Measurements from ENCODE around the gene TIMM17B.
A peak's percentile ranks its signal among the peaks of the same experiment; 100 is the strongest.

Gene TIMM17B

GRCh38 chrX:48897625-48898306 is at the start of gene TIMM17B, which contains the start of gene PQBP1:
TSS of gene TIMM17B (minus strand) at chrX:48897768. CDS start at chrX:48897749, 19 bp downstream.
TSS of gene PQBP1 (plus strand) at chrX:48897930. CDS start at chrX:48898510, 580 bp downstream.
- peaks cover 16% of the 10 kb centered on the region for H3K27me3 Mint-ChIP-seq
- H3K36me3 Mint-ChIP-seq (ENCODE audit: low read depth), result peaks cover 65% of the 10 kb centered on the region
- peak; percentile 87 for DNase-seq
- H3K9me3 Mint-ChIP-seq, result no peaks in the 10 kb centered on the region
- H3K4me1 Mint-ChIP-seq (ENCODE audit: low read depth), result peaks cover 23% of the 10 kb centered on the region
- H3K4me3 Mint-ChIP-seq, result peak within 1 kb of the TSS; percentile 82
- peak within 1 kb of the TSS; percentile 93 for H3K27ac Mint-ChIP-seq

GRCh38 chrX:48945517-48946348 is 48.2 kb upstream of the TIMM17B start:
- H3K36me3 Mint-ChIP-seq (ENCODE audit: low read depth), result peaks cover 44% of the 10 kb centered on the region
- H3K4me3 Mint-ChIP-seq, result no peak overlapping the region
- peaks cover 50% of the 10 kb centered on the region for H3K4me1 Mint-ChIP-seq (ENCODE audit: low read depth)
- H3K27ac Mint-ChIP-seq, result peak overlapping the region; percentile 76
- DNase-seq, result peak; percentile 70
- no peaks in the 10 kb centered on the region for H3K9me3 Mint-ChIP-seq
- peaks cover 8% of the 10 kb centered on the region for H3K27me3 Mint-ChIP-seq

GRCh38 chrX:48942895-48943294 is 45.3 kb upstream of the TIMM17B start:
- Mint-ChIP-seq H3K9me3 (no peaks in the 10 kb centered on the region), H3K27me3 (peaks cover 5% of the 10 kb centered on the region), H3K27ac (peak overlapping the region; percentile 89), H3K4me1 (ENCODE audit: low read depth) (peaks cover 74% of the 10 kb centered on the region), H3K36me3 (ENCODE audit: low read depth) (peaks cover 57% of the 10 kb centered on the region), H3K4me3 (peak overlapping the region; percentile 38)
- no peak for DNase-seq

GRCh38 chrX:48940404-48940955 is 42.9 kb upstream of the TIMM17B start:
- Mint-ChIP-seq H3K9me3 (no peaks in the 10 kb centered on the region), H3K27me3 (no peaks in the 10 kb centered on the region), H3K4me1 (ENCODE audit: low read depth) (peaks cover 85% of the 10 kb centered on the region), H3K27ac (peak overlapping the region; percentile 94), H3K36me3 (ENCODE audit: low read depth) (peaks cover 75% of the 10 kb centered on the region), H3K4me3 (peak overlapping the region; percentile 72)
- DNase-seq, result peak; percentile 47

GRCh38 chrX:48939524-48940228 is 42.1 kb upstream of the TIMM17B start:
- peak overlapping the region; percentile 94 for H3K27ac Mint-ChIP-seq

GRCh38 chrX:48938721-48939425 is 41.3 kb upstream of the TIMM17B start:
- peaks cover 94% of the 10 kb centered on the region for H3K4me1 Mint-ChIP-seq (ENCODE audit: low read depth)
- no peaks in the 10 kb centered on the region for H3K27me3 Mint-ChIP-seq
- peaks cover 3% of the 10 kb centered on the region for H3K9me3 Mint-ChIP-seq
- peak; percentile 79 for DNase-seq
- peak overlapping the region; percentile 72 for H3K4me3 Mint-ChIP-seq
- H3K27ac Mint-ChIP-seq, result peak overlapping the region; percentile 94
- peaks cover 85% of the 10 kb centered on the region for H3K36me3 Mint-ChIP-seq (ENCODE audit: low read depth)

More at GRCh38 chrX:48939524-48940228, 42.1 kb upstream of the TIMM17B start:
- Mint-ChIP-seq H3K9me3 (peaks cover 3% of the 10 kb centered on the region), H3K27me3 (no peaks in the 10 kb centered on the region), H3K4me3 (peak overlapping the region; percentile 72), H3K36me3 (ENCODE audit: low read depth) (peaks cover 83% of the 10 kb centered on the region), H3K4me1 (ENCODE audit: low read depth) (peaks cover 93% of the 10 kb centered on the region)
- peak; percentile 58 for DNase-seq

- H3K9me3 Mint-ChIP-seq, result peaks cover 3% of the 10 kb centered on the region
- no peaks in the 10 kb centered on the region for H3K27me3 Mint-ChIP-seq
- H3K36me3 Mint-ChIP-seq (ENCODE audit: low read depth), result peaks cover 84% of the 10 kb centered on the region
- H3K27ac Mint-ChIP-seq, result peak overlapping the region; percentile 94
- peak; percentile 93 for DNase-seq
- peak overlapping the region; percentile 72 for H3K4me3 Mint-ChIP-seq
- peaks cover 88% of the 10 kb centered on the region for H3K4me1 Mint-ChIP-seq (ENCODE audit: low read depth)
Observed at GRCh38 chrX:48937054-48937907, 39.7 kb upstream of the TIMM17B start.

GRCh38 chrX:48936429-48937053 is 39.0 kb upstream of the TIMM17B start:
- Mint-ChIP-seq H3K27me3 (no peaks in the 10 kb centered on the region), H3K4me3 (peak overlapping the region; percentile 72), H3K4me1 (ENCODE audit: low read depth) (peaks cover 80% of the 10 kb centered on the region), H3K27ac (peak overlapping the region; percentile 94), H3K36me3 (ENCODE audit: low read depth) (peaks cover 78% of the 10 kb centered on the region), H3K9me3 (peaks cover 3% of the 10 kb centered on the region)
- no peak for DNase-seq

GRCh38 chrX:48935301-48935670 is 37.7 kb upstream of the TIMM17B start:
- Mint-ChIP-seq H3K36me3 (ENCODE audit: low read depth) (peaks cover 78% of the 10 kb centered on the region), H3K27me3 (no peaks in the 10 kb centered on the region), H3K27ac (peak overlapping the region; percentile 94), H3K4me1 (ENCODE audit: low read depth) (peaks cover 74% of the 10 kb centered on the region), H3K4me3 (peak overlapping the region; percentile 44), H3K9me3 (peaks cover 3% of the 10 kb centered on the region)
- DNase-seq, result no peak

GRCh38 chrX:48934581-48935300 is 37.2 kb upstream of the TIMM17B start:
- Mint-ChIP-seq H3K4me3 (peak overlapping the region; percentile 44), H3K36me3 (ENCODE audit: low read depth) (peaks cover 75% of the 10 kb centered on the region), H3K4me1 (ENCODE audit: low read depth) (peaks cover 71% of the 10 kb centered on the region), H3K27ac (peak overlapping the region; percentile 94), H3K9me3 (peaks cover 3% of the 10 kb centered on the region), H3K27me3 (no peaks in the 10 kb centered on the region)
- DNase-seq, result peak; percentile 49

GRCh38 chrX:48933757-48934156 is 36.2 kb upstream of the TIMM17B start:
- H3K4me3 Mint-ChIP-seq, result peak overlapping the region; percentile 60
- H3K27me3 Mint-ChIP-seq, result no peaks in the 10 kb centered on the region
- peaks cover 3% of the 10 kb centered on the region for H3K9me3 Mint-ChIP-seq
- peak; percentile 50 for DNase-seq
- peaks cover 61% of the 10 kb centered on the region for H3K4me1 Mint-ChIP-seq (ENCODE audit: low read depth)
- H3K27ac Mint-ChIP-seq, result peak overlapping the region; percentile 94
- H3K36me3 Mint-ChIP-seq (ENCODE audit: low read depth), result peaks cover 73% of the 10 kb centered on the region

GRCh38 chrX:48927736-48928382 is 30.3 kb upstream of the TIMM17B start:
- Mint-ChIP-seq H3K9me3 (no peaks in the 10 kb centered on the region), H3K4me3 (no peak overlapping the region), H3K4me1 (ENCODE audit: low read depth) (peaks cover 38% of the 10 kb centered on the region), H3K27me3 (peaks cover 6% of the 10 kb centered on the region), H3K27ac (no peak overlapping the region), H3K36me3 (ENCODE audit: low read depth) (peaks cover 73% of the 10 kb centered on the region)
- no peak for DNase-seq

Measured in activated T-cell treated with anti-CD3 and anti-CD28 coated beads, Interleukin-2, amount 50 U/mL, for 24 hours (primary cell).